CD4-positive, alpha-beta T cell treated with Interleukin-21 for 1 hour (primary cell): ENCODE data around the gene MARCO.
"Not testable (repeated sequence)": the region's sequence is repeated elsewhere in the genome, so short reads cannot be mapped to it uniquely, and the experiment has no call there.

Source experiments
- DNase-seq: peaks from one replicate; pipeline ENCODE4 v3.0.0-alpha.2; 2020

Gene MARCO

GRCh38 chr2:118978064-118978463 lies 36.1 kb downstream of the MARCO start:
- DNase-seq, result no peak

GRCh38 chr2:118979152-118979861 lies 37.3 kb downstream of the MARCO start:
- no peak for DNase-seq

GRCh38 chr2:118980022-118980421 lies 38.0 kb downstream of the MARCO start:
- no peak for DNase-seq

DNA sequence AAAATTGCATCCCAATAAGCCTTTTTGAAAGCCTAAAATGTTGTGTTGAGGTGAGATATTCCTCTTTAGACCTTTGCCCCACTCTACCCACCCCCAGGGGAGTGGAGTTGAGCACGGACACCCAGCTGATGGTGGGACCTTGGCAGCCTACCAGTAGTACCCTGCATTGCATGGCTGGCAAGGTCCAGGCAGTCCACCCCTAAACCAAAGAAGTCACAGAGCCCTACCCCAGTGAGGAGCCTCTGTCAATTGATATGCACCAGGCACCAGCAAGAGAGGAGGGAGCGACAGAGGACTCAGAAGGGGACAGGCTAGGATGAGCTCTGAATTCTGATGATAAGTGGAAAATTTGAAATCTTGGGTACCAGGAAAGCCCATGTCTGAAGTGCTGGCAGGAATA lies 38.6 kb downstream of the MARCO start:
- no peak for DNase-seq

- DNase-seq, result no peak
Measured at GRCh38 chr2:118981632-118982031, 39.6 kb downstream of the MARCO start.

GRCh38 chr2:118982039-118982438 lies 40.0 kb downstream of the MARCO start:
- DNase-seq, result no peak

- DNase-seq, result no peak
Measured at GRCh38 chr2:118983133-118983532, 41.1 kb downstream of the MARCO start.

DNA sequence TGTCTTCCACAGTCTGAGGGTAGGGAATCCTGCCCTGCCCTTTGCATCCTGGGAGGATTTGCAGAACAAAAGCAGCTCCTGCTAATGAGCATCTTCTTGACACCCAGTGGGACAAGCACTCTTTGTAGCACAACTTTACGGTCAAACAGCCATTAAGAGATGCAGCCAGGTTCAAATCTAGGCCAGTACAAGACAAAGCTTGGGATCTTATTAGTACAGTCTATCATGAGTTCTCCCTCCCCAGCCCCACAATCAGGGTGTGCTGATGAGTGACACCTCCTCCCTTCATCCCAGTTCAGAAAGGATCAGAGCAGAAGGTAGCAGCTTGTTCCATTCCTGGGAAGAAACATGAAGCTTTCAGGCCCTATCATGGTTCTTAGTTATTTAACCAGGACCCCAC lies 41.9 kb downstream of the MARCO start:
- no peak for DNase-seq

DNA sequence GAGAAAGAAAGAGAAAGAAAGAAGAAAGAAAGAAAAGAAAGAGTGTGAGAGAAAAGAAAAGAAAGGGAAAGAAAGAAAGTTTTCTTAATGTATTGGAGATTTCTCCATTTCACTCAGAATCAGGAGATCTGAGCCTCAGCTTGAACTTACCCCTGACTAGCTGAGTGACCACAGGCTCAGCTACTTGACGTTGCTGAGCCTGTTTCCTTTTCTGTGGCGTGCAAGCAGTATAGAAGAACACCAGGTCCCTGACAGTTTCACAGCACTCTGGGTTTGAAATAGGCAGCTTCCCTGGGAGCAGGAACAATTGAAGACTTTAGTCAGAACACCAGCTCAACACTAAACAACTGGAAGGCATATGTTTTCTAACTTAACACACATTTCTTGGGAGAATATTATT lies 44.7 kb downstream of the MARCO start:
- DNase-seq, result no peak

DNA sequence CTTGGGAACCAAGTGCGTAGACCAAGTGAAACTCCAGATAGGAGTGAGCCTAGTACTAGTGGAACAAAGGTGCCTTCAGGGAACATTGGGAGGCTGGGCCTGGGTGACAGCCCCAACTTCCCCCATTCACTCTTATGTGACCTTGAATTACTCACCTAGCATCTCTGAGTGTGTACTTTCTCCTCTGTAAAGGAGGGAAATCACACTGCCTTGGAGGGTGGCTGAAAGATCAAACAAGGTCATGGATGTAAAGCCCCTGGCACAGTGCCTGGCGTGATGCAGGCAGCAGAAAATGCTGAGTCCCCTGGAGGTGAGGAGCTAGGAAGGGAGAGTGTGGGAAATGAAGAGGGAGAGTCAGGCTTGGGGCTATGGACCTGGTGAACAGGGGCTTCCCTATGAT lies 45.9 kb downstream of the MARCO start:
- DNase-seq, result no peak

DNA sequence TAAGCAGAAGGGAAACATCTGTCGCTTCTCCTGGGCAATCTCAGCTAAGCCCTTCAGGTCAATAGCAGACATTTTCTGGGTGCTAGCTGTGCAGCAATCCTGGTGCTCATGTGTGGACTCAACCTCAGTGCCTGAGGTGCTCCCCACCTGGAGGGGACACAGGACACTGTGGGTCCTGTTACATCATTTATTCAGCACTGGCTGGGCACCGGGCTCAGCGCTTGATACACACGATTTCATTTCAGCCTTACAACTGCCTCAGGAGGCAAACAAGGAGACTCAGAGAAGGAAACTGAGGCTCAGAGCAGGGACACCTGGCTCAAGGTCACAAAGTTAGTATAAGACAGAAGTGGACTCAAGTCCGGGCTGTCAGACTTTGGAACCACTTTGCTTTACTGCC lies 46.7 kb downstream of the MARCO start:
- DNase-seq, result no peak

- no peak for DNase-seq
Measured at GRCh38 chr2:118989481-118989880, 47.5 kb downstream of the MARCO start.

- DNase-seq, result no peak
Measured at GRCh38 chr2:118990757-118991545, 49.0 kb downstream of the MARCO start.

DNA sequence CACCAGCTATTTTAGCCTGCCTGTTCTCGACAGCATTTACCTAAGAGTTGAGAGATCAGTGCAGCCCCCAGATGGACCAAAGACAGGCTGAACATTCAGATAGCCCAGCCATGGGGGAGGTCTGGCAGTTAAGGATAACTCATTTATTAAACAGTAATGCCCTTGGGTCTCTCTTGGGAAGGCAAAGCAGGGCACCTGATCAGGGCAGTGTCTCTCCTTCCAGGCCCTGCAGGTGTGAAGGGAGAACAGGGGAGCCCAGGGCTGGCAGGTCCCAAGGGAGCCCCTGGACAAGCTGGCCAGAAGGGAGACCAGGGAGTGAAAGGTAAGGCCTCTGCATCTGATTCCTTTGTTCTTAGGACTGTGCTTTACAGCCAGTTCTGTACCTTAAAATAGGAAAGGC lies 49.6 kb downstream of the MARCO start:
- no peak for DNase-seq

GRCh38 chr2:118992740-118993391 lies 50.9 kb downstream of the MARCO start:
- DNase-seq, result no peak

DNA sequence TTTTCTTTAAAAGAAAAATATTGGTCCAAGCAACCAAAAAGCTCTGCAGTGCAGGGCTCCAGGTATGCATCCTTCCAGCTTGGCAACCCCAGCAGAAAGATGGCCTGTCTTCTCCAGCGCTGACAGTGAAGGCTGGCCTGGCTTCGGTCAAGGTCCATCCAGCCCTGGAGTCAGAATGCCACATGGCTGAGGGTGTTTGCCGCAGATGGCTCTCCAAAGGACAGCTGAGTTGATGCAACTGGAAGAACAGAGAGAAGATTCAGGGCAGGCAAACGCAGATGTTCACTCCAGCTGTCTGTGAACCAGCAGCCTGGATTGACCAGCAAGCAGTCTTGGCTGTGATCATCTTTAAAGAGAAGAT lies 51.4 kb downstream of the MARCO start:
- DNase-seq, result no peak

- DNase-seq, result no peak
Measured at GRCh38 chr2:118994172-118994700, 52.2 kb downstream of the MARCO start.

GRCh38 chr2:118994778-118995177 lies 52.8 kb downstream of the MARCO start:
- no peak for DNase-seq

GRCh38 chr2:119003856-119004255 lies 61.9 kb downstream of the MARCO start:
- DNase-seq, result not testable (repeated sequence)

DNA sequence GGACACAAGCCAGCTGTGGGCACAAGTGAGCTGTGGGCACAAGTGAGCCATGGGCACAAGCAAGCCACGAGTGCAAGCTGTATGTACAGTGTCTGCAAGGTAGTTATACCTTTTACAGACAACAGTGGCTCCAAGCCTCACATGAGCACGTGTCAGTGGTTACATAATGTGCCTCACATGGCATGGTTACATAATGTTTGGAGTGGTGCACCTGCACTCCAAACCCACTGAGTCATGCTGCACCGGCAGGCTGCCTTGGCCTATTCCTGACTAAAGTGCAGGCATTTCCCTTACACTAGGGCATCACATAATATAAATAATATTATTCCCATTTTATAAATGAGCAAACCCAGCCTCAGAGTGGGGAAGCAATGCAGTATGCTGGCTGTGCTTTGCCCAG lies 62.6 kb downstream of the MARCO start:
- DNase-seq, result no peak

DNA sequence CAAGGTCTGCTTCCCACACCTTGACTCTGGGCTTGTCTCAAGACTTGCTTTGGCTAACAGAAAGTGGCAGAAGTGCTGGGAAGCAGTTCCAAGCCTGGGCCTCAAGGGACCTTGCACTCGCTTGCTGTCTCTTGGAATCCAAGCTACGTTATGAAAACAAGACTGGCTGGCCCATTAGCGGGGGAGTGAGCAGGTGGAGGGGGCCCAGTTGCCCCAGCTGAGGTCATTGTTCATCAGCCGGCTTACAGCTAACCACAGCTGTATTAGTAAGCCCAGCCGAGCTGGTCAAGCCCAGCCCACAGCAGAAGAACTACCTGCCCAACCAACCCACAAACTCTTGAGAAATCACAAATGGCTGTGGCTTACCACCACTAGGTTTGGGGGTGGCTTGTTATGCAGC lies 63.1 kb downstream of the MARCO start:
- no peak for DNase-seq

DNA sequence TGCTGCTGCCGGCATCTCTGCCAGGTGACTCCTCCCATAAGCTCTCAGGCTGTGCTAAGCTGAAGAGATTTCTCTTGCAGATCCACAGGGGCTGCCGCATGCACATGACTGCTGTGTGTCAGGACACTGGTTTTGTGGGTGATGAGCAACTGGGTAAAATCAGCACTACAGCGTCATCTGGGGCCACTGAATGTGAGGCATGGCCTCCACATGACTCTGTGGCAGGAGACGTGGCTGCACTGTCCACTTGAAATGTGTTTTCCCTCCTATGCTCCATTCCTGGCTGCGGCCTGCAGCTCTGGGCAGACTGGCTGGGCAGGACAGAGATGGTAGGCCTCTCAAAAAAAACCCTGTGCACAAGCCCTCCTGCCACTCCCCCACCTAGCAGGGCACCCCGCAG lies 63.6 kb downstream of the MARCO start:
- no peak for DNase-seq

DNA sequence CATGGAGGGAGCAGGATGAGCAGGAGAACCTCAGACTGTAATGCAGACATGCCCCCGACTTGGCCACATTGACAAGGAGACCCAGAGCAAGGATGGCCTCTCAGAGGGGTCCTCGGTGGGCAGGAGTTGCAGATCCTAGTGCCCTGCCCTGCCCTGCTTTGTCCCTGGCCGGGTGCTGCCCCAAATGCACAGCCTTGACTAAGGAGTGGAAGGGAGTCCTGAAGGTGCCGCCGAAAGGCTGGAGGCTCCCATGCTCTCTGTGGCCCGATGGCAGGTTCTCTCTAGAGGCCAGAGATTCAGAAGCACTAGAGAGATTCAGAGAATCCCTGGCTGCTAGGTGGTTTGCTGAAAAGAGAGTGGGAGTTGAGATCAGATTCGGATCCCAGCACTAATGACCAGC lies 64.4 kb downstream of the MARCO start:
- DNase-seq, result no peak

GRCh38 chr2:119008108-119008507 lies 66.1 kb downstream of the MARCO start:
- DNase-seq, result no peak
